HEK293 (cell line): ENCODE data around the gene ZNF80.

Experiments used
- CTCF ChIA-PET: fragments of 350-600 bp; formaldehyde crosslinking; extraction: SDS; loops from one replicate; lab custom pipeline; 2021; ENCODE audit warnings: antibody characterized with exemption; lab: Yijun Ruan, JAX
- POLR2A ChIA-PET: fragments of 300-600 bp; formaldehyde crosslinking; extraction: SDS; loops from one replicate; lab custom pipeline; 2020; ENCODE audit warnings: antibody characterized with exemption, inconsistent platforms; lab: Yijun Ruan, JAX
- H3K27ac ChIP-seq: fragments of 200-500 bp; sonication (Bioruptor generic); 2 replicates; pipeline ENCODE4 v1.5.1; 2014; ENCODE audit warnings: low read depth, low read length, control low read depth, inconsistent platforms; ENCODE audit errors: extremely low read depth
- H3K36me3 ChIP-seq, 2 experiments: fragments of 200-500 bp in 1 of 2; sonication (Bioruptor generic) in 1 of 2; 1 replicate in 1 of 2; 2 replicates in 1 of 2; pipeline ENCODE4 v1.5.1; 2014 to 2017; ENCODE audit warnings: inconsistent platforms in 2 of 2, low read length in 2 of 2; ENCODE audit not compliant: control insufficient read depth in 2 of 2, insufficient read depth in 1 of 2
- H3K4me1 ChIP-seq: fragments of 200-500 bp; sonication (Bioruptor generic); 2 replicates; pipeline ENCODE4 v1.5.1; 2014; ENCODE audit warnings: mild to moderate bottlenecking, low read length, inconsistent platforms; ENCODE audit not compliant: control insufficient read depth, insufficient read depth
- H3K4me3 ChIP-seq: 2 replicates; pipeline ENCODE4 v1.5.1; 2011; ENCODE audit warnings: low read depth, mild to moderate bottlenecking, control low read depth, low read length, moderate library complexity
- H3K9me3 ChIP-seq: fragments of 200-500 bp; sonication (Bioruptor generic); 2 replicates; pipeline ENCODE4 v1.5.1; 2014; ENCODE audit warnings: low read depth, low read length, inconsistent platforms; ENCODE audit not compliant: control insufficient read depth, insufficient read depth
- GLIS1 ChIP-seq: fragments of 450-650 bp; formaldehyde crosslinking; IDR thresholded peaks from 2 replicates; pipeline ENCODE4 v1.5.1; 2016; ENCODE audit warnings: missing biosample characterization, missing genetic modification characterization
- GLIS2 ChIP-seq: fragments of 450-650 bp; formaldehyde crosslinking; IDR thresholded peaks from 2 replicates; pipeline ENCODE4 v1.5.1; 2016; ENCODE audit warnings: missing biosample characterization, missing genetic modification characterization
- INSM2 ChIP-seq: fragments of 450-650 bp; formaldehyde crosslinking; IDR thresholded peaks from 2 replicates; pipeline ENCODE4 v1.5.1; 2016; ENCODE audit warnings: missing biosample characterization, missing genetic modification characterization
- OSR2 ChIP-seq: fragments of 450-650 bp; formaldehyde crosslinking; IDR thresholded peaks from 2 replicates; pipeline ENCODE4 v1.5.1; 2016; ENCODE audit warnings: missing biosample characterization, missing genetic modification characterization
- PRDM1 ChIP-seq: fragments of 450-650 bp; formaldehyde crosslinking; IDR thresholded peaks from 2 replicates; pipeline ENCODE4; 2016; ENCODE audit warnings: missing biosample characterization, missing genetic modification characterization
- RBAK ChIP-seq: fragments of 450-650 bp; formaldehyde crosslinking; IDR thresholded peaks from 2 replicates; pipeline ENCODE4 v1.5.1; 2016; ENCODE audit warnings: missing biosample characterization, missing genetic modification characterization
- REST ChIP-seq: fragments of 450-650 bp; formaldehyde crosslinking; IDR thresholded peaks from 2 replicates; pipeline ENCODE4 v1.5.1; 2016; ENCODE audit warnings: missing biosample characterization, missing genetic modification characterization
- SP2 ChIP-seq: fragments of 450-650 bp; formaldehyde crosslinking; IDR thresholded peaks from 2 replicates; pipeline ENCODE4 v1.5.1; 2016; ENCODE audit warnings: missing biosample characterization, missing genetic modification characterization
- SP7 ChIP-seq: fragments of 450-650 bp; formaldehyde crosslinking; IDR thresholded peaks from 2 replicates; pipeline ENCODE4 v1.5.1; 2016; ENCODE audit warnings: missing biosample characterization, missing genetic modification characterization
- ZNF140 ChIP-seq: fragments of 450-650 bp; formaldehyde crosslinking; IDR thresholded peaks from 2 replicates; pipeline ENCODE4 v1.5.1; 2016; ENCODE audit warnings: missing biosample characterization, missing genetic modification characterization
- ZNF214 ChIP-seq: fragments of 450-650 bp; formaldehyde crosslinking; IDR thresholded peaks from 2 replicates; pipeline ENCODE4 v1.5.1; 2017; ENCODE audit warnings: missing biosample characterization, mild to moderate bottlenecking, missing genetic modification characterization, borderline replicate concordance
- ZNF416 ChIP-seq: fragments of 450-650 bp; formaldehyde crosslinking; IDR thresholded peaks from 2 replicates; pipeline ENCODE4 v1.5.1; 2016; ENCODE audit warnings: missing biosample characterization, missing genetic modification characterization
- ZNF433 ChIP-seq: fragments of 450-650 bp; formaldehyde crosslinking; IDR thresholded peaks from 2 replicates; pipeline ENCODE4 v1.5.1; 2016; ENCODE audit warnings: missing biosample characterization, missing genetic modification characterization, low read depth
- ZNF544 ChIP-seq: fragments of 450-650 bp; formaldehyde crosslinking; IDR thresholded peaks from 2 replicates; pipeline ENCODE4 v1.5.0; 2017; ENCODE audit warnings: missing biosample characterization, missing genetic modification characterization
- ZNF692 ChIP-seq: fragments of 450-650 bp; formaldehyde crosslinking; IDR thresholded peaks from 2 replicates; pipeline ENCODE4 v1.5.1; 2016; ENCODE audit warnings: missing biosample characterization, missing genetic modification characterization
- ZNF76 ChIP-seq: fragments of 450-650 bp; formaldehyde crosslinking; IDR thresholded peaks from 2 replicates; pipeline ENCODE4; 2016; ENCODE audit warnings: low read depth, missing biosample characterization, missing genetic modification characterization, borderline replicate concordance
- ZNF792 ChIP-seq: fragments of 450-650 bp; formaldehyde crosslinking; IDR thresholded peaks from 2 replicates; pipeline ENCODE4 v1.5.1; 2016; ENCODE audit warnings: missing biosample characterization, missing genetic modification characterization
- ZNF830 ChIP-seq: fragments of 450-650 bp; IDR thresholded peaks from 2 replicates; pipeline ENCODE4 v1.5.0; 2018; ENCODE audit warnings: missing biosample characterization, missing genetic modification characterization, low read depth, mild to moderate bottlenecking, moderate library complexity
- ZNF843 ChIP-seq: fragments of 450-650 bp; formaldehyde crosslinking; IDR thresholded peaks from 2 replicates; pipeline ENCODE4 v1.5.1; 2016; ENCODE audit warnings: missing biosample characterization, missing genetic modification characterization
- ZSCAN5A ChIP-seq: fragments of 450-650 bp; formaldehyde crosslinking; IDR thresholded peaks from 2 replicates; pipeline ENCODE4 v1.5.1; 2016; ENCODE audit warnings: missing biosample characterization, missing genetic modification characterization
- TF ChIP-seq, protein P1 (sequence below): fragments of 450-650 bp; formaldehyde crosslinking; IDR thresholded peaks from 2 replicates; pipeline ENCODE4 v1.5.0; 2017; ENCODE audit warnings: missing biosample characterization, missing genetic modification characterization, borderline replicate concordance

ZNF80 gene

GRCh38 chr3:114234745-114235144 is 2.6 kb downstream of the ZNF80 start (continued):
- TF ChIP-seq SP7 (tag by site-specific recombination) = no peak
- TF ChIP-seq OSR2 (tag by site-specific recombination) = no peak
- TF ChIP-seq ZNF792 = no peak
- no peak for TF ChIP-seq GLIS1 (tag by site-specific recombination)
- TF ChIP-seq ZNF76 (tag by site-specific recombination) = no peak
- TF ChIP-seq ZNF544 (tag by site-specific recombination) = no peak
- no peak for TF ChIP-seq GLIS2 (tag by site-specific recombination)

DNA sequence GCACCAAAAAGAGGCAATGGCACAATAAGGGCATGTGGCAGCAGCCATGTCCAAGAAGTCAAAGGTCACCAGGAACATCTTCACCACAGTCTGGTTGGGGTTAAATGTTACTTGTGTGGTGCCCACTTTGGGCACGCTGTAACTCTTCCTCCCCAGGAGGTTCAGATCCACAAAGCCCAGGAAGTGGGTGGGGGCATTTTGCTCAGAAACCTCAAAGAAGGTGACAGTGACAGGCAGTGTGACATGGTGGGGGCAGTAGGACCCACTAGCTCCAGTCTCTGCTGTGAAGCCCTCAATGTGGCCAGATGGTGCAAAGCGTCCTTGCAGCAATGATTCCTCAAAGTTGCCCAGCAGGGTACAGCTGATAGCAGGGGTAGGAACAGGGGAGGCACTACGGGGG is 5.8 kb downstream of the ZNF80 start:
- H3K4me1 ChIP-seq = no peaks in the 10 kb centered on the region
- no peaks in the 10 kb centered on the region for H3K9me3 ChIP-seq
- H3K4me3 ChIP-seq = no peak overlapping the region
- no peaks in the 10 kb centered on the region for H3K36me3 ChIP-seq
- POLR2A ChIA-PET = no interaction called here
- TF ChIP-seq PRDM1 (tag by site-specific recombination) (no peak), INSM2 (tag by site-specific recombination) (no peak), ZNF140 (tag by site-specific recombination) (no peak), ZNF843 (tag by site-specific recombination) (no peak), ZNF416 (tag by site-specific recombination) (no peak), ZNF433 (no peak), GLIS1 (tag by site-specific recombination) (no peak), SP2 (tag by site-specific recombination) (no peak), ZNF830 (tag by site-specific recombination) (no peak), REST (tag by site-specific recombination) (no peak), ZSCAN5A (tag by site-specific recombination) (no peak), ZNF544 (tag by site-specific recombination) (no peak), ZNF214 (no peak), ZNF692 (no peak), RBAK (no peak)
- TF ChIP-seq, protein P1, sequence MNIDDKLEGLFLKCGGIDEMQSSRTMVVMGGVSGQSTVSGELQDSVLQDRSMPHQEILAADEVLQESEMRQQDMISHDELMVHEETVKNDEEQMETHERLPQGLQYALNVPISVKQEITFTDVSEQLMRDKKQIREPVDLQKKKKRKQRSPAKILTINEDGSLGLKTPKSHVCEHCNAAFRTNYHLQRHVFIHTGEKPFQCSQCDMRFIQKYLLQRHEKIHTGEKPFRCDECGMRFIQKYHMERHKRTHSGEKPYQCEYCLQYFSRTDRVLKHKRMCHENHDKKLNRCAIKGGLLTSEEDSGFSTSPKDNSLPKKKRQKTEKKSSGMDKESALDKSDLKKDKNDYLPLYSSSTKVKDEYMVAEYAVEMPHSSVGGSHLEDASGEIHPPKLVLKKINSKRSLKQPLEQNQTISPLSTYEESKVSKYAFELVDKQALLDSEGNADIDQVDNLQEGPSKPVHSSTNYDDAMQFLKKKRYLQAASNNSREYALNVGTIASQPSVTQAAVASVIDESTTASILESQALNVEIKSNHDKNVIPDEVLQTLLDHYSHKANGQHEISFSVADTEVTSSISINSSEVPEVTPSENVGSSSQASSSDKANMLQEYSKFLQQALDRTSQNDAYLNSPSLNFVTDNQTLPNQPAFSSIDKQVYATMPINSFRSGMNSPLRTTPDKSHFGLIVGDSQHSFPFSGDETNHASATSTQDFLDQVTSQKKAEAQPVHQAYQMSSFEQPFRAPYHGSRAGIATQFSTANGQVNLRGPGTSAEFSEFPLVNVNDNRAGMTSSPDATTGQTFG (tag by site-specific recombination) = no peak
- CTCF ChIA-PET = no interaction called here
- H3K27ac ChIP-seq = no peak overlapping the region
